SK-N-SH (cell line): ENCODE measurements around the gene COQ6. TPM values are rescaled to one million over a fixed set of nuclear protein-coding genes. Genes with fewer than 3 reads are reported as not detected.

ENCODE experiments used
- CTCF ChIA-PET: fragments of 300-600, 350-600 bp; formaldehyde crosslinking; extraction: SDS; loops from one replicate; lab custom pipeline; 2021; lab: Yijun Ruan, JAX
- POLR2A ChIA-PET: fragments of 350-600 bp; sonication (Branson Sonifier 250); formaldehyde crosslinking; extraction: SDS; loops from one replicate; lab custom pipeline; 2020; ENCODE audit warnings: antibody characterized with exemption, inconsistent platforms; lab: Yijun Ruan, JAX
- DNase-seq: peaks from one replicate; pipeline ENCODE4 v3.0.0; 2012
- H2AFZ ChIP-seq: fragments of 200-600 bp; sonication (generic); 2 replicates; pipeline ENCODE4 v1.8.1; 2016; ENCODE audit warnings: antibody characterized with exemption, mild to moderate bottlenecking, low read depth
- H3F3A ChIP-seq: fragments of 200-600 bp; sonication (generic); replicated peaks from 2 replicates; pipeline ENCODE3; 2016; ENCODE audit warnings: antibody characterized with exemption, mild to moderate bottlenecking; ENCODE audit not compliant: insufficient read depth
- H3K27ac ChIP-seq, 2 experiments: fragments of 200-500 bp in 1 of 2; fragments of 200-600 bp in 1 of 2; sonication (Bioruptor generic) in 1 of 2; sonication (generic), shearing (Covaris generic) in 1 of 2; 2 replicates each; pipeline versions ENCODE4 v1.5.1 to v1.6.1; 2014 to 2016; ENCODE audit warnings: low read depth in 2 of 2, inconsistent platforms in 1 of 2, low read length in 1 of 2, mild to moderate bottlenecking in 1 of 2, mixed read lengths in 1 of 2
- H3K27me3 ChIP-seq: fragments of 200-600 bp; sonication (generic), shearing (Covaris generic); 2 replicates; pipeline ENCODE4 v1.6.1; 2016; ENCODE audit warnings: mixed run types; ENCODE audit not compliant: insufficient read depth
- H3K36me3 ChIP-seq, 2 experiments: fragments of 200-500 bp in 1 of 2; fragments of 200-600 bp in 1 of 2; sonication (Bioruptor generic) in 1 of 2; sonication (generic) in 1 of 2; replicated peaks in 1 of 2; 2 replicates each; pipeline versions ENCODE3 to v1.5.1; 2014 to 2016; ENCODE audit warnings: low read length in 1 of 2, mild to moderate bottlenecking in 1 of 2; ENCODE audit not compliant: insufficient read depth in 2 of 2, control insufficient read depth in 1 of 2
- H3K4me1 ChIP-seq, 2 experiments: fragments of 200-500 bp in 1 of 2; fragments of 200-600 bp in 1 of 2; sonication (Bioruptor generic) in 1 of 2; sonication (generic), shearing (Covaris generic) in 1 of 2; 2 replicates each; pipeline versions ENCODE4 v1.5.1 to v1.6.1; 2014 to 2016; ENCODE audit warnings: low read depth in 1 of 2, low read length in 1 of 2, mixed run types in 1 of 2; ENCODE audit not compliant: insufficient read depth in 2 of 2, control insufficient read depth in 1 of 2
- H3K4me2 ChIP-seq: fragments of 200-600 bp; sonication (generic), shearing (Covaris generic); 2 replicates; pipeline ENCODE4 v1.6.1; 2017; ENCODE audit warnings: mixed run types
- H3K4me3 ChIP-seq, 2 experiments: fragments of 200-500 bp in 1 of 2; fragments of 200-600 bp in 1 of 2; sonication (Bioruptor generic) in 1 of 2; sonication (generic), shearing (Covaris generic) in 1 of 2; 2 replicates each; pipeline versions ENCODE4 v1.5.1 to v1.8.1; 2014 to 2016; ENCODE audit warnings: low read depth in 2 of 2, inconsistent platforms in 1 of 2, low read length in 1 of 2, mild to moderate bottlenecking in 1 of 2, mixed read lengths in 1 of 2, moderate library complexity in 1 of 2
- H3K79me2 ChIP-seq: fragments of 200-600 bp; sonication (generic); 2 replicates; pipeline ENCODE4 v1.8.1; 2017; ENCODE audit warnings: mild to moderate bottlenecking; ENCODE audit not compliant: insufficient read depth
- H3K9ac ChIP-seq: fragments of 200-600 bp; sonication (generic); 2 replicates; pipeline ENCODE4 v1.6.1; 2017; ENCODE audit warnings: mixed run types
- H3K9me2 ChIP-seq: fragments of 200-600 bp; sonication (generic); 2 replicates; pipeline ENCODE4 v1.6.1; 2017; ENCODE audit warnings: mixed run types
- H3K9me3 ChIP-seq: fragments of 200-600 bp; sonication (generic); 2 replicates; pipeline ENCODE4 v1.6.1; 2017; ENCODE audit warnings: mixed run types, mild to moderate bottlenecking, moderate library complexity
- H4K20me1 ChIP-seq: fragments of 200-600 bp; sonication (generic); 2 replicates; pipeline ENCODE4 v1.6.1; 2017; ENCODE audit warnings: mild to moderate bottlenecking, mixed run types; ENCODE audit not compliant: insufficient read depth
- EP300 ChIP-seq, 2 experiments: IDR thresholded peaks; 2 replicates each; pipeline versions ENCODE4 v1.4.0 to v1.6.1; 2012; ENCODE audit warnings: borderline replicate concordance in 1 of 2, low read depth in 1 of 2, low read length in 1 of 2
- EZH2phosphoT487 ChIP-seq: fragments of 200-600 bp; sonication (generic); IDR thresholded peaks from 2 replicates; pipeline ENCODE4 v1.6.1; 2017; ENCODE audit warnings: low read depth, mixed run types, mild to moderate bottlenecking, antibody characterized with exemption, moderate library complexity, borderline replicate concordance
- FOSL2 ChIP-seq: IDR thresholded peaks from 2 replicates; pipeline ENCODE4 v1.4.0; 2012; ENCODE audit warnings: low read depth, mild to moderate bottlenecking, moderate library complexity, borderline replicate concordance
- FOXJ3 ChIP-seq: sonication (generic); formaldehyde crosslinking; IDR thresholded peaks from 2 replicates; pipeline ENCODE4 v1.5.1; 2020; ENCODE audit warnings: mild to moderate bottlenecking, missing genetic modification reagents
- FOXM1 ChIP-seq: IDR thresholded peaks from 2 replicates; pipeline ENCODE4 v1.4.0; 2012; ENCODE audit warnings: low read depth, mild to moderate bottlenecking
- GABPA ChIP-seq: IDR thresholded peaks from 2 replicates; pipeline ENCODE4 v1.4.0; 2012; ENCODE audit warnings: low read depth, mild to moderate bottlenecking
- GATA2 ChIP-seq: sonication (generic); formaldehyde crosslinking; IDR thresholded peaks from 2 replicates; pipeline ENCODE4 v1.5.0; 2020; ENCODE audit warnings: mild to moderate bottlenecking, missing genetic modification reagents
- JUND ChIP-seq: IDR thresholded peaks from 2 replicates; pipeline ENCODE4 v1.4.0; 2012
- MEF2A ChIP-seq: IDR thresholded peaks from 2 replicates; pipeline ENCODE4 v1.4.0; 2012; ENCODE audit warnings: low read depth, borderline replicate concordance
- NFIC ChIP-seq: IDR thresholded peaks from 2 replicates; pipeline ENCODE4 v1.4.0; 2012; ENCODE audit warnings: borderline replicate concordance
- NRF1 ChIP-seq: IDR thresholded peaks from 2 replicates; pipeline ENCODE4 v1.6.1; 2012; ENCODE audit warnings: low read depth, mild to moderate bottlenecking, low read length
- RAD21 ChIP-seq: IDR thresholded peaks from 2 replicates; pipeline ENCODE4 v1.6.1; 2012; ENCODE audit warnings: mild to moderate bottlenecking, low read length
- RCOR1 ChIP-seq: fragments of 150-350 bp; IDR thresholded peaks from 2 replicates; pipeline ENCODE4 v1.6.1; 2017; ENCODE audit warnings: antibody characterized with exemption, low read length
- RXRA ChIP-seq: IDR thresholded peaks from 2 replicates; pipeline ENCODE4 v1.4.0; 2012; ENCODE audit warnings: low read depth, mild to moderate bottlenecking, borderline replicate concordance
- TAF1 ChIP-seq: IDR thresholded peaks from 2 replicates; pipeline ENCODE4 v1.6.1; 2012; ENCODE audit warnings: low read depth, mild to moderate bottlenecking, low read length, moderate library complexity, borderline replicate concordance
- YY1 ChIP-seq: IDR thresholded peaks from 2 replicates; pipeline ENCODE4 v1.4.0; 2012; ENCODE audit warnings: low read depth, mild to moderate bottlenecking
- WGBS: methylation state at CpG from one replicate; pipeline ENCODE4 v1.1.6; 2017; ENCODE audit warnings: low lambda C conversion rate; 5-methylcytosine and 5-hydroxymethylcytosine counted together
- polyA plus RNA-seq, 3 experiments: library from polyadenylated mRNA; depleted of rRNA; stranded (reverse); fragments of >200 nt; gene quantifications; 2 replicates each; pipeline ENCODE4 v1.2.3, GENCODE V29; 2012
- TF ChIP-seq, protein P1 (sequence below): IDR thresholded peaks from 2 replicates; pipeline ENCODE4 v1.4.0; 2012; ENCODE audit warnings: low read depth, borderline replicate concordance
- TF ChIP-seq, protein P2 (sequence below): fragments of 150-350 bp; IDR thresholded peaks from 2 replicates; pipeline ENCODE4 v1.6.1; 2017; ENCODE audit warnings: antibody characterized with exemption, low read length, low read depth, borderline replicate concordance
- TF ChIP-seq, protein P3 (sequence below): IDR thresholded peaks from 2 replicates; pipeline ENCODE4; 2012
- TF ChIP-seq, protein P4 (sequence below): IDR thresholded peaks from 2 replicates; pipeline ENCODE4 v1.6.1; 2012; ENCODE audit warnings: mild to moderate bottlenecking, low read depth, low read length, moderate library complexity

The COQ6 gene
- polyA plus RNA-seq, 1 of the 3 experiments (the other 2 are of a cell fraction): 38.8 TPM

DNA sequence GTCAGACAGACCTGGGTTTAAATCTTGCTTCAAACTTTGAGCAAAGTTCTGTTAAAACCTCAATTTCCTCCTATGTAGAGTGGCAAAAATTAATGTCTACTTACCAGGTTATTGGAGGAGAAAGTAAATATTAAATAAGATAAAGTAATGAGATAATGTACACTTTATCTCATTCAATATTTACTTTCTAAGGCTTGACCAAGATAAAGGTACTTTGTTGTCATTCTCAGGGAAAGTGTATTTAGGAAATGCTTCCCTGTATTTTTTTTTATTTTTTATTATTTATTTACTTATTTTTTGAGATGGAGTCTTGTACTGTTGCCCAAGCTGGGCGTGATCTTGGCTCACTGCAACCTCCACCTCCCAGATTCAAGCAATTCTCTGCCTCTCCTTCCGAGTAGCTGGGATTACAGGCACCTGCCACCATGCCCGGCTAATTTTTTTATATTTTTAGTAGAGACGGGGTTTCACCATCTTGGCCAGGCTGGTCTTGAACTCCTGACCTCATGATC is 4.9 kb upstream of the COQ6 start:
- 77% methylated on average over 4 of the region's 4 CpGs for WGBS

More for the DNA sequence above, 4.9 kb upstream of the COQ6 start:
- no peak overlapping the region for H2AFZ ChIP-seq
- peaks cover 6% of the 10 kb centered on the region for H3F3A ChIP-seq
- no peak for DNase-seq
- H3K36me3 ChIP-seq: peaks cover 0 to 16% of the 10 kb centered on the region in 2 experiments
- ChIA-PET POLR2A (no interaction called here), CTCF (interaction anchor here (1.3 to 1.5 kb wide), 2 partner anchors 36 to 233 kb away, joined by 3 read pairs; no protein-coding TSS in a partner anchor)
- H3K9me3 ChIP-seq: no peaks in the 10 kb centered on the region
- H3K4me1 ChIP-seq: no peaks in the 10 kb centered on the region
- no peak overlapping the region for H3K4me3 ChIP-seq
- no peaks in the 10 kb centered on the region for H3K27me3 ChIP-seq
- H3K9ac ChIP-seq: no peak overlapping the region
- no peak overlapping the region for H3K27ac ChIP-seq
- no peaks in the 10 kb centered on the region for H3K9me2 ChIP-seq
- no peak for TF ChIP-seq GATA2 (CRISPR knock-in tag)
- no peak for TF ChIP-seq NFIC
- no peak for TF ChIP-seq TAF1
- no peak for TF ChIP-seq YY1
- TF ChIP-seq FOXJ3 (CRISPR knock-in tag): no peak
- TF ChIP-seq, protein P1, sequence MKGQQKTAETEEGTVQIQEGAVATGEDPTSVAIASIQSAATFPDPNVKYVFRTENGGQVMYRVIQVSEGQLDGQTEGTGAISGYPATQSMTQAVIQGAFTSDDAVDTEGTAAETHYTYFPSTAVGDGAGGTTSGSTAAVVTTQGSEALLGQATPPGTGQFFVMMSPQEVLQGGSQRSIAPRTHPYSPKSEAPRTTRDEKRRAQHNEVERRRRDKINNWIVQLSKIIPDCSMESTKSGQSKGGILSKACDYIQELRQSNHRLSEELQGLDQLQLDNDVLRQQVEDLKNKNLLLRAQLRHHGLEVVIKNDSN: no peak
- TF ChIP-seq RAD21: no peak
- TF ChIP-seq FOSL2: no peak
- TF ChIP-seq, protein P2, sequence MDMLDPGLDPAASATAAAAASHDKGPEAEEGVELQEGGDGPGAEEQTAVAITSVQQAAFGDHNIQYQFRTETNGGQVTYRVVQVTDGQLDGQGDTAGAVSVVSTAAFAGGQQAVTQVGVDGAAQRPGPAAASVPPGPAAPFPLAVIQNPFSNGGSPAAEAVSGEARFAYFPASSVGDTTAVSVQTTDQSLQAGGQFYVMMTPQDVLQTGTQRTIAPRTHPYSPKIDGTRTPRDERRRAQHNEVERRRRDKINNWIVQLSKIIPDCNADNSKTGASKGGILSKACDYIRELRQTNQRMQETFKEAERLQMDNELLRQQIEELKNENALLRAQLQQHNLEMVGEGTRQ: no peak
- no peak for TF ChIP-seq FOXM1
- TF ChIP-seq, protein P3, sequence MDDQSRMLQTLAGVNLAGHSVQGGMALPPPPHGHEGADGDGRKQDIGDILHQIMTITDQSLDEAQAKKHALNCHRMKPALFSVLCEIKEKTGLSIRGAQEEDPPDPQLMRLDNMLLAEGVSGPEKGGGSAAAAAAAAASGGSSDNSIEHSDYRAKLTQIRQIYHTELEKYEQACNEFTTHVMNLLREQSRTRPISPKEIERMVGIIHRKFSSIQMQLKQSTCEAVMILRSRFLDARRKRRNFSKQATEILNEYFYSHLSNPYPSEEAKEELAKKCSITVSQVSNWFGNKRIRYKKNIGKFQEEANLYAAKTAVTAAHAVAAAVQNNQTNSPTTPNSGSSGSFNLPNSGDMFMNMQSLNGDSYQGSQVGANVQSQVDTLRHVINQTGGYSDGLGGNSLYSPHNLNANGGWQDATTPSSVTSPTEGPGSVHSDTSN: no peak
- TF ChIP-seq EP300 (IDR thresholded peaks at IDR 0.05; ENCODE audit: borderline replicate concordance in 1 of 2, low read depth in 1 of 2, low read length in 1 of 2): no peak
- TF ChIP-seq RXRA: no peak
- TF ChIP-seq, protein P4, sequence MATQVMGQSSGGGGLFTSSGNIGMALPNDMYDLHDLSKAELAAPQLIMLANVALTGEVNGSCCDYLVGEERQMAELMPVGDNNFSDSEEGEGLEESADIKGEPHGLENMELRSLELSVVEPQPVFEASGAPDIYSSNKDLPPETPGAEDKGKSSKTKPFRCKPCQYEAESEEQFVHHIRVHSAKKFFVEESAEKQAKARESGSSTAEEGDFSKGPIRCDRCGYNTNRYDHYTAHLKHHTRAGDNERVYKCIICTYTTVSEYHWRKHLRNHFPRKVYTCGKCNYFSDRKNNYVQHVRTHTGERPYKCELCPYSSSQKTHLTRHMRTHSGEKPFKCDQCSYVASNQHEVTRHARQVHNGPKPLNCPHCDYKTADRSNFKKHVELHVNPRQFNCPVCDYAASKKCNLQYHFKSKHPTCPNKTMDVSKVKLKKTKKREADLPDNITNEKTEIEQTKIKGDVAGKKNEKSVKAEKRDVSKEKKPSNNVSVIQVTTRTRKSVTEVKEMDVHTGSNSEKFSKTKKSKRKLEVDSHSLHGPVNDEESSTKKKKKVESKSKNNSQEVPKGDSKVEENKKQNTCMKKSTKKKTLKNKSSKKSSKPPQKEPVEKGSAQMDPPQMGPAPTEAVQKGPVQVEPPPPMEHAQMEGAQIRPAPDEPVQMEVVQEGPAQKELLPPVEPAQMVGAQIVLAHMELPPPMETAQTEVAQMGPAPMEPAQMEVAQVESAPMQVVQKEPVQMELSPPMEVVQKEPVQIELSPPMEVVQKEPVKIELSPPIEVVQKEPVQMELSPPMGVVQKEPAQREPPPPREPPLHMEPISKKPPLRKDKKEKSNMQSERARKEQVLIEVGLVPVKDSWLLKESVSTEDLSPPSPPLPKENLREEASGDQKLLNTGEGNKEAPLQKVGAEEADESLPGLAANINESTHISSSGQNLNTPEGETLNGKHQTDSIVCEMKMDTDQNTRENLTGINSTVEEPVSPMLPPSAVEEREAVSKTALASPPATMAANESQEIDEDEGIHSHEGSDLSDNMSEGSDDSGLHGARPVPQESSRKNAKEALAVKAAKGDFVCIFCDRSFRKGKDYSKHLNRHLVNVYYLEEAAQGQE: no peak
- no peak for TF ChIP-seq EZH2phosphoT487
- TF ChIP-seq NRF1: no peak
- TF ChIP-seq RCOR1: no peak
- no peak for TF ChIP-seq MEF2A
- no peak for TF ChIP-seq GABPA
- no peak for TF ChIP-seq JUND
- TF ChIP-seq, all 33 proteins: peak for 0
- Histone ChIP-seq H4K20me1 (no peaks in the 10 kb centered on the region), H3K4me2 (no peak overlapping the region), H3K79me2 (no peaks in the 10 kb centered on the region)
